Mucosa of gallbladder (tissue), 1 donor: ENCODE results near the gene KIF23. TPM values are rescaled to one million over a fixed set of nuclear protein-coding genes. Genes with fewer than 3 reads are reported as not detected.

Experiments used
- DNase-seq: peaks from one replicate; pipeline ENCODE4 v3.0.0-alpha.2; 2020; ENCODE audit warnings: low spot score
- total RNA-seq: library from RNA; stranded (reverse); gene quantifications from one replicate; pipeline ENCODE4 v1.2.1, GENCODE V29; 2021
- donor health status: DM: no; HTN: no; CAD: no.

KIF23 gene
- total RNA-seq, 1 donor from 2014 or later: 3.9 TPM

GRCh38 chr15:69490356-69491037 lies 76.3 kb downstream of the KIF23 start:
- DNase-seq: no peak

- no peak for DNase-seq
These were observed 76.9 kb downstream of the KIF23 start for GRCh38 chr15:69491038-69491505.

- DNase-seq: no peak
These were observed 79.3 kb downstream of the KIF23 start for GRCh38 chr15:69493406-69493805.

- DNase-seq: no peak
These were observed 81.9 kb downstream of the KIF23 start for GRCh38 chr15:69496001-69496400.

- no peak for DNase-seq
These were observed 82.9 kb downstream of the KIF23 start for GRCh38 chr15:69497076-69497475.

- DNase-seq: no peak
These were observed 83.5 kb downstream of the KIF23 start for GRCh38 chr15:69497667-69498066.

Other genes with a start within 250 kb of the KIF23 start
- 20.5 TPM for gene PAQR5, start 115.4 kb upstream of the KIF23 start, total RNA-seq
- gene RPLP1, start 38.5 kb downstream of the KIF23 start, total RNA-seq: 1,562 TPM